Fibroblast of villous mesenchyme (primary cell): ENCODE results near the gene AIPL1. TPM values are rescaled to one million over a fixed set of nuclear protein-coding genes. Genes with fewer than 3 reads are reported as not detected.
"Not testable (repeated sequence)": the region's sequence is repeated elsewhere in the genome, so short reads cannot be mapped to it uniquely, and the experiment has no call there.

Experiments
- DNase-seq: peaks from one replicate; pipeline ENCODE4 v3.0.0-alpha.2; 2010; ENCODE audit warnings: low read depth
- H3K4me3 ChIP-seq: 2 replicates; pipeline ENCODE4 v1.5.1; 2011; ENCODE audit warnings: low read depth, mild to moderate bottlenecking, low read length
- total RNA-seq: library from RNA; depleted of rRNA; stranded (reverse); fragments of >200 nt; gene quantifications from 2 replicates; pipeline ENCODE4 v1.2.3, GENCODE V29; 2012
- TF ChIP-seq, protein P1 (sequence below): IDR thresholded peaks from 2 replicates; pipeline ENCODE4 v1.5.1; 2012; ENCODE audit warnings: low read depth, mild to moderate bottlenecking, low read length; ENCODE audit not compliant: insufficient read depth

The AIPL1 gene, protein sequence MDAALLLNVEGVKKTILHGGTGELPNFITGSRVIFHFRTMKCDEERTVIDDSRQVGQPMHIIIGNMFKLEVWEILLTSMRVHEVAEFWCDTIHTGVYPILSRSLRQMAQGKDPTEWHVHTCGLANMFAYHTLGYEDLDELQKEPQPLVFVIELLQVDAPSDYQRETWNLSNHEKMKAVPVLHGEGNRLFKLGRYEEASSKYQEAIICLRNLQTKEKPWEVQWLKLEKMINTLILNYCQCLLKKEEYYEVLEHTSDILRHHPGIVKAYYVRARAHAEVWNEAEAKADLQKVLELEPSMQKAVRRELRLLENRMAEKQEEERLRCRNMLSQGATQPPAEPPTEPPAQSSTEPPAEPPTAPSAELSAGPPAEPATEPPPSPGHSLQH
- not detected in 2 replicates for total RNA-seq

DNA sequence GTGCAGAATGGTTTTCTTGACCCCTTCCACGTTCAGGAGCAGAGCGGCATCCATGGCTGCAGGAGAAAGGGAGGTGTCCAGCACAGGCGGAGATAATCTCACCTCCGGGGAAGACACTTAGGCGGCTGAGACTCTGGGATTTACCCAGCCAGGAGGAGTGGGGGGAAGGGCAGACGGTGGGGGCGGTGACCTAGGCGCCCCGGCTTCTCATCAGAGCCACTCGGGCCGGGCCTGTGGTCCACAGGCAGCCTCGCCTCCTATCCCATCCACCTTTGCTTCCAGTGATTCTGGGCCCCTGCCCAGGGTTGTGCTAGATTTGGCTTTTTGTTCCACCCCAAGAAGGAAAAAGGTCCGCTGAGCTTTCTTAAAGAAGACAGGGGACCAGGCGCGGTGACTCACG lies at the start of gene AIPL1:
Gene AIPL1, minus strand, starts transcription at position 71 of the 400 bp plus-strand sequence. Its CDS starts 17 bp downstream, at position 54.
- no peak within 1 kb of the TSS for H3K4me3 ChIP-seq
- TF ChIP-seq, protein P1, sequence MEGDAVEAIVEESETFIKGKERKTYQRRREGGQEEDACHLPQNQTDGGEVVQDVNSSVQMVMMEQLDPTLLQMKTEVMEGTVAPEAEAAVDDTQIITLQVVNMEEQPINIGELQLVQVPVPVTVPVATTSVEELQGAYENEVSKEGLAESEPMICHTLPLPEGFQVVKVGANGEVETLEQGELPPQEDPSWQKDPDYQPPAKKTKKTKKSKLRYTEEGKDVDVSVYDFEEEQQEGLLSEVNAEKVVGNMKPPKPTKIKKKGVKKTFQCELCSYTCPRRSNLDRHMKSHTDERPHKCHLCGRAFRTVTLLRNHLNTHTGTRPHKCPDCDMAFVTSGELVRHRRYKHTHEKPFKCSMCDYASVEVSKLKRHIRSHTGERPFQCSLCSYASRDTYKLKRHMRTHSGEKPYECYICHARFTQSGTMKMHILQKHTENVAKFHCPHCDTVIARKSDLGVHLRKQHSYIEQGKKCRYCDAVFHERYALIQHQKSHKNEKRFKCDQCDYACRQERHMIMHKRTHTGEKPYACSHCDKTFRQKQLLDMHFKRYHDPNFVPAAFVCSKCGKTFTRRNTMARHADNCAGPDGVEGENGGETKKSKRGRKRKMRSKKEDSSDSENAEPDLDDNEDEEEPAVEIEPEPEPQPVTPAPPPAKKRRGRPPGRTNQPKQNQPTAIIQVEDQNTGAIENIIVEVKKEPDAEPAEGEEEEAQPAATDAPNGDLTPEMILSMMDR: no peak
- no peak for DNase-seq

DNA sequence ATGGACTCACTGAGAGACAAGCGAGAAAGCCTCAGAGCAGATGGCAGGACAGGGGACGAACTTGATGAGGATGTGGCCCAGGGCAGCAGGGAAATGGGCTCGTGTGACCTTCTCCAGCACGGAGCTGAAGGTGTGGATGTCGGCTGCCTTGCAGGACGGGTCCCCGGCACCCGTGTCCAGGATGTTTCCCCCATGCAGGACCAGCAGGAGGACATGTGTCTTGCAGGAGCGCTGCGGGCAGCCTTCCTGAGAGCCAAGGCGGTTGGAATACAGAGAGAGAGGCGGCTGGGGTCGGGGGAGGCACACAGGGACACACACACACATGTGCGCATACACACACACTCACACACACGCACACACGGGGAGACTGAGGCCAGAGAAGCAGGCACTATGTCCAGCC lies 48.6 kb upstream of the AIPL1 start:
- no peak for DNase-seq
- TF ChIP-seq, protein P1: no peak
- no peak overlapping the region for H3K4me3 ChIP-seq

DNA sequence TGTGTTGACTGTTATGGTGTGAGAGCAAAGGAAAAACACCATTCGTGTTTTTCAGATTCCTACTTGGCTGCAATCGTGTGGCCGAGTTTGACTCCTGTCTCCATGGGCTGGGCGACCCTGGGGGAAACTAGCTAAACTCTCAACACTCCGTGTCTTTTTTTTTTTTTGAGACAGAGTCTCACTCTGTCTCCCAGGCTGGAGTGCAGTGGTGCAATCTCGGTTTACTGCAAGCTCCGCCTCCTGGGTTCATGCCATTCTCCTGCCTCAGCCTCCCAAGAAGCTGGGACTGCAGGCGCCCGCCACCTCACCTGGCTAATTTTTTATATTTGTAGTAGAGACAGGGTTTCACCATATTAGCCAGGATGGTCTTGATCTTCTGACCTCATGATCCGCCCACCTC lies 47.9 kb upstream of the AIPL1 start:
- DNase-seq, H3K4me3 ChIP-seq: not testable (repeated sequence)

DNA sequence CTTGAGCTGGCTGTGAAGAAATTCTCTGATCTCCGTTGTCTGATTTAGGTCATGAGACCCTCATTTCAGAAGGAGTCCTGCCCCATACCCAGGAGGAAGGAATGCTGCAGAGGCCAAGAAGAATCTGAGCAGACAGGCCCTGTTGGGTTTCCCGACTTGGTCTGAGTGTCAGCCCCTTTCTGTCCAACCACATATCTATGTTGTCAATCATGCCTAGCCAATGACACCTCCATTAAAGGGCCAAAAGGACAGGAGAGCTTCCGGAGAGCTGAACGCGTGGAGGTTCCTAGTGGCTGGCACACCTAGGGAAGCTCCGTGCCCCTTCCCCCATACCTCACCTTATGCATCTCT lies 47.2 kb upstream of the AIPL1 start:
- no peak overlapping the region for H3K4me3 ChIP-seq
- TF ChIP-seq, protein P1: no peak
- no peak for DNase-seq

DNA sequence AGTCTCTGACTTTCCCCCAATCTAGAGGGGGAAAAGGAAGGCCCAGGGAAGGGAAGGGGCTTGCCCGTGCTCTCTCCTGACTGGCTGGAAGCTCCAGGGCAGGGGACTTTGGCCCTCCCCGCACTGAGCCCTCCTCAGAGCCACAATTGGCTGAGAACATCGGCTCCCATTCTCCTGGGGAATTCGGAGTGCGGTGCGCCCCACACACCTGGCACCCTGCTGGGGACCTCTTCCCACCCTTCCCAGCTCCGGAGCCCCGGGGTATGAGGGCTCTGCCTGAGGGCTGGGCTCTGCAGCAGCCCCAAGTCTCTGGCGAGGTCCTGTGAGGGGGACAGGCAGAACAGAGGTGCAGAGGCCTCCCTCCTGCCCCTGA lies 45.4 kb upstream of the AIPL1 start:
- TF ChIP-seq, protein P1: no peak
- DNase-seq: no peak
- H3K4me3 ChIP-seq: no peak overlapping the region

DNA sequence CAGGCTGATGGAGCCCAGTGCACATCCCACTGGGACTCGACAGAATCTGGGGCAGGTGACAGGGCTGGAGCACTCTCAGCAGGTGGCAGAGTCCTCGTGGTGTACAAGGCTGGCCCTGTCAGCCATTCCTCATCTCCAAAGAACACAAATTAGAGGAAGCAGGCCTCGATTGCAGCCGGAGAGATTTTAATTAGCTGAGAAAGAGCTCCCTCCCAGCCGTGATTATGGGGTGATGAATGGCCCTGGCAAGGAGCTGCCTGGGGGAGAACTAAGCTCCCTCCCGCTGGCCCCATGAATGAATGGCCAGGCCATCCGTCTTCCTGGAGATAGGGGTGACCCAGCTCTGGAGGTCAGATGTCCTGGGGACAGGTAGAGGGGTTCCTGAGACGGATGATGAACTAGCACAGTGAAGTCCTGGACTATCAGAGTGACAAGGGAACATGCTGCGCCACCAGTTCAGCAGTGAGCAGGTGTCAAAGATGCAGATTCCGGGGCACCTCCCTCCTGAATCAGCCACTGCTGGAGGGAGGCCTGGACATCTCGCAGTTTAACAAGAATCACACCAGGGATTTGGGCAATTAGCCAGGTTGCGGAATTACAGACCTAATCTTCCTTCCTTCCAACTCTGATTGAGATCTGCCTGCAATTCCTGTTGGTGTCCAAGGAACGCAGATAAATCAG lies 44.8 kb upstream of the AIPL1 start:
- no peak overlapping the region for H3K4me3 ChIP-seq
- DNase-seq: no peak
- TF ChIP-seq, protein P1: no peak

DNA sequence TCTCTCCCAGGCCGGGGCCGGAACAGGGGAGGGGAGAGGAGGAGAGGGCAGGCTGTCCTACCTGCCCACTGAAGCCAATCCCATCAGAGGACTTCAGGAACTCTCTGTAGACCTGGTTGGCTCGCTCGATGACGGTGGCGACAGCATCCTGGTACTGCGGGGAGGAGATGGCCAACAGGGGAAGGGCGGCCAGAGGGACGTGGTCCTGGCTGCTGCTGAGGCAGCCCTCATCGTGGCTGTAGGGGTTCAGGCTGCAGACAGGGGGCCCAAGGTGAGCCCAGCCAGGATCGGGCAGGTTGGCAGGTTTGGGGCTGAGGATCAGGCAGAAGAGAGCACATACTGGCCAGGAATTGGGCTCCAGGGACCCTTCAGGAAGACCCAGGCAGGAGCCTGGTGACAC lies 43.6 kb upstream of the AIPL1 start:
- no peak for DNase-seq
- TF ChIP-seq, protein P1: no peak
- no peak overlapping the region for H3K4me3 ChIP-seq
